ENCODE data around the gene GAN.

GAN gene

GRCh38 chr16:81280393-81280792, 34.4 kb upstream of the GAN start:
- no peaks in the 10 kb centered on the region for H3K36me3 ChIP-seq (ENCODE audit: insufficient read depth, low read length)
- no peak overlapping the region for H3K4me3 ChIP-seq (ENCODE audit: low read length)
- H3K4me1 ChIP-seq (ENCODE audit: insufficient read depth, low read length): no peaks in the 10 kb centered on the region
- H3K9me3 ChIP-seq (ENCODE audit: low read length): no peaks in the 10 kb centered on the region
- H3K27me3 ChIP-seq (ENCODE audit: insufficient read depth, low read length): peaks cover 2% of the 10 kb centered on the region
- no peak overlapping the region for H2AFZ ChIP-seq (ENCODE audit: low read depth, low read length)

DNA sequence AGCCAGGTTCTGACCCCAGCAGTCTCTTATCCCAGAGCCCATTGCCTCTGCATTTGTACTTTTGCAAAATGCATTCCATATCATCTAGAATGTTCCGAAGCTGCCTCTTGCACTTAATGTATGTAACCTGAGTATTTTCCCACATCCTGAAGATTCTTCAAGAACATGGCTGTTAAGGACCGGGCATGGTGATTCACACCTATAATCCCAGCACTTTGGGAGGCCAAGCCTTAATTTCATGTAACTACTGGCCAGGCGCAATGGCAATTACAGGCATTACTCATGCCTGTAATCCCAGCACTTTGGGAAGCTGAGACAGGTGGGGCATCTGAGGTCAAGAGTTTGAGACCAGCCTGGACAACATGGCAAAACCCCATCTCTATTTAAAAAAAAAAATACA, 31.7 kb upstream of the GAN start:
- Histone ChIP-seq H2AFZ (ENCODE audit: low read depth, low read length) (no peak overlapping the region), H3K36me3 (ENCODE audit: insufficient read depth, low read length) (no peaks in the 10 kb centered on the region), H3K4me3 (ENCODE audit: low read length) (no peak overlapping the region), H3K27me3 (ENCODE audit: insufficient read depth, low read length) (no peaks in the 10 kb centered on the region), H3K9me3 (ENCODE audit: low read length) (no peaks in the 10 kb centered on the region), H3K4me1 (ENCODE audit: insufficient read depth, low read length) (no peaks in the 10 kb centered on the region)

GRCh38 chr16:81284995-81285600, 29.7 kb upstream of the GAN start:
- Histone ChIP-seq H3K4me3 (ENCODE audit: low read length) (no peak overlapping the region), H3K36me3 (ENCODE audit: insufficient read depth, low read length) (no peaks in the 10 kb centered on the region), H3K27me3 (ENCODE audit: insufficient read depth, low read length) (no peaks in the 10 kb centered on the region), H3K9me3 (ENCODE audit: low read length) (no peaks in the 10 kb centered on the region), H3K4me1 (ENCODE audit: insufficient read depth, low read length) (no peaks in the 10 kb centered on the region), H2AFZ (ENCODE audit: low read depth, low read length) (no peak overlapping the region)

GRCh38 chr16:81286190-81286589, 28.6 kb upstream of the GAN start:
- Histone ChIP-seq H3K27me3 (ENCODE audit: insufficient read depth, low read length) (no peaks in the 10 kb centered on the region), H3K4me1 (ENCODE audit: insufficient read depth, low read length) (no peaks in the 10 kb centered on the region), H3K9me3 (ENCODE audit: low read length) (no peaks in the 10 kb centered on the region), H3K4me3 (ENCODE audit: low read length) (no peak overlapping the region), H2AFZ (ENCODE audit: low read depth, low read length) (no peak overlapping the region), H3K36me3 (ENCODE audit: insufficient read depth, low read length) (no peaks in the 10 kb centered on the region)

DNA sequence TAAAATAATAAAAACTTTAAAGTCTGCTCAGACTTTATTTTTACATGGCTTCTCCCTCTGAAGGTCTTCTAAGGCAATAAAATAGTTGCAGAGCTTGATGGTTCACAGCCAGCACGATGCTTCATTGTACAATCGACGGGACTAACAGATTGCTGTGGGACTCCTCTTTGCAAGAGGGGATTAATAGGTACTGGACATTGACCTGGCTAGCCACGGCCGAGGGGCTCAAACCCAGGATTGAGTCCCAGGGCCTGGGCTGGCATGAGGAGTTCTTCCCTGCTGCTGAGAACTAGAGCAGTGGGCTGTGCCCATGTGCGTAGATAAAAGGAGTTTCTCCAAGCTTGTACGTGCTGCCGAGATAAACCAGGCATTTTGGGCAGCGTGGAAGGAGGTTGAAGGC, 23.6 kb upstream of the GAN start:
- no peak overlapping the region for H2AFZ ChIP-seq (ENCODE audit: low read depth, low read length)
- H3K9me3 ChIP-seq (ENCODE audit: low read length): no peaks in the 10 kb centered on the region
- no peaks in the 10 kb centered on the region for H3K4me1 ChIP-seq (ENCODE audit: insufficient read depth, low read length)
- H3K36me3 ChIP-seq (ENCODE audit: insufficient read depth, low read length): no peaks in the 10 kb centered on the region
- H3K27me3 ChIP-seq (ENCODE audit: insufficient read depth, low read length): no peaks in the 10 kb centered on the region
- no peak overlapping the region for H3K4me3 ChIP-seq (ENCODE audit: low read length)

DNA sequence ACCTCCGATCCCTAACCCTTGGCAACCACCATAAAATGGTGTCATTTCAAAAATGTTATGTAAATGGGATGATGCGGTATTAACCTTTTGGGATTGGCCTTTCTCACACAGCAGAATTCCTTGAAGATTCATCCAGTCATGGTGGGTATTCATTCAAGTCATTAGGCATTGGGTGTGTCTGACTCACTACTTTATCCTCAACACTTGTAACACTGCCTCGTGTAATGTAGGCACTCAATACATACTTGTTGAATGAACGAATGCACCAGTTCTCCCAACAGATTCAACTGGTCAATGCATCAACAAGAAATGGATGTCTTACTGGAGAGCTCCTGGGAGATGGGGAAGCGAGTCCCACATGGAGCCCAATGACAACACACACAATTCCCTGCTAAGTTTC, 21.8 kb upstream of the GAN start:
- Histone ChIP-seq H3K4me3 (ENCODE audit: low read length) (no peak overlapping the region), H2AFZ (ENCODE audit: low read depth, low read length) (no peak overlapping the region), H3K27me3 (ENCODE audit: insufficient read depth, low read length) (no peaks in the 10 kb centered on the region), H3K4me1 (ENCODE audit: insufficient read depth, low read length) (no peaks in the 10 kb centered on the region), H3K36me3 (ENCODE audit: insufficient read depth, low read length) (no peaks in the 10 kb centered on the region), H3K9me3 (ENCODE audit: low read length) (no peaks in the 10 kb centered on the region)

- Histone ChIP-seq H3K36me3 (ENCODE audit: insufficient read depth, low read length) (no peaks in the 10 kb centered on the region), H3K4me1 (ENCODE audit: insufficient read depth, low read length) (no peaks in the 10 kb centered on the region), H3K27me3 (ENCODE audit: insufficient read depth, low read length) (no peaks in the 10 kb centered on the region), H3K4me3 (ENCODE audit: low read length) (no peak overlapping the region), H2AFZ (ENCODE audit: low read depth, low read length) (no peak overlapping the region), H3K9me3 (ENCODE audit: low read length) (no peaks in the 10 kb centered on the region)
Measured at GRCh38 chr16:81293909-81294802, 20.6 kb upstream of the GAN start.

DNA sequence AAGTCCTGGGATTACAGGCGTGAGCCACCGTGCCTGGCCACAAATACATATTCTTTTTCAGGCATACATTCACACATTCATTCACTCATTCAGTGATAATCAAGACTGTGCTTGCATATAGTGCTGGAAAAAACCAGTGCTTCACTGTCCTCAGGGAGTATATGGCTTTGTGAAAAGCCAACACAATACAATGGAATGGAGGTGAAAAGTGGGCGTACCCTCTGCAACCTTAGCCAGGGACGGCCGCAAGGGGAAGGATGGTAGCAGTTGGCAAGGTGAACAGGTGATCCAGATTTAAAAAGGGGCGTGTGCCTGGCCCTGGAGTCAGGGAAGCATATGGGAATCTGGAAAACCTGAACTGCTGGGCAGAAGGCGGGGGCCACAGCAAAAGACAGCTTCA, 18.1 kb upstream of the GAN start:
- Histone ChIP-seq H3K9me3 (ENCODE audit: low read length) (no peaks in the 10 kb centered on the region), H2AFZ (ENCODE audit: low read depth, low read length) (no peak overlapping the region), H3K4me3 (ENCODE audit: low read length) (no peak overlapping the region), H3K27me3 (ENCODE audit: insufficient read depth, low read length) (no peaks in the 10 kb centered on the region), H3K4me1 (ENCODE audit: insufficient read depth, low read length) (no peaks in the 10 kb centered on the region), H3K36me3 (ENCODE audit: insufficient read depth, low read length) (no peaks in the 10 kb centered on the region)

GRCh38 chr16:81307770-81308169, 7.0 kb upstream of the GAN start:
- Histone ChIP-seq H3K9me3 (ENCODE audit: low read length) (peaks cover 3% of the 10 kb centered on the region), H3K4me1 (ENCODE audit: insufficient read depth, low read length) (no peaks in the 10 kb centered on the region), H3K36me3 (ENCODE audit: insufficient read depth, low read length) (no peaks in the 10 kb centered on the region)

DNA sequence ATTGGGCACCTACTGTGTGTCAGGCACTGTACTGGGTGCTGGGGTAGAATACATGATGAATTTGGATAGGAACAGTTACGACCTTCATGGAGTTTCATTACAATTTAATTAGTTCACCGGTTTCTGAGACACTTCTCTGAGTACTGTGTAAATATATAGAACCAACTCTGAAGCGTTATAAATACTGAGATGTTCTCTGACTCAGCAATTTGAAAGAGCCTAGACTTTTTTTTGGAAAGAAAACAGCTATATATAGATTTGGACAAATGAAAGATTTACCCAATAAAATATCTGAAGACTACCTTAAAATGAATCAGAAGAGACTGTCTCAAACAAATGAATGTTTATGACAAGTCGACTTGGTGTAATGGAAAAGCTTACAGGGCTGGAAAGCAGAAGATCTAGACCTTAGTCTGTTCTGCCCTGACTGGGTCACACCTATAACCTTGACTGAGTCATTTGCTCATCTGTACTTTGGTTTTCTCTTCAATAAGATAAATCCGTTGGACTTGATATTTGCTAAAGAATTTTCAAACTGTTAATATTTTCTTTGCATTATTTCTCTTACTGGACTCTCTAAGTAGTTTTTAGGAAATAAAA, 4.6 kb upstream of the GAN start:
- H3K27me3 ChIP-seq (ENCODE audit: insufficient read depth, low read length): no peaks in the 10 kb centered on the region
- peaks cover 9% of the 10 kb centered on the region for H3K4me1 ChIP-seq (ENCODE audit: insufficient read depth, low read length)
- H2AFZ ChIP-seq (ENCODE audit: low read depth, low read length): no peak overlapping the region
- no peak overlapping the region for H3K4me3 ChIP-seq (ENCODE audit: low read length)
- H3K9me3 ChIP-seq (ENCODE audit: low read length): peaks cover 3% of the 10 kb centered on the region
- no peaks in the 10 kb centered on the region for H3K36me3 ChIP-seq (ENCODE audit: insufficient read depth, low read length)

More at GRCh38 chr16:81307770-81308169, 7.0 kb upstream of the GAN start:
- H3K27me3 ChIP-seq (ENCODE audit: insufficient read depth, low read length): no peaks in the 10 kb centered on the region
- no peak overlapping the region for H3K4me3 ChIP-seq (ENCODE audit: low read length)
- H2AFZ ChIP-seq (ENCODE audit: low read depth, low read length): no peak overlapping the region

DNA sequence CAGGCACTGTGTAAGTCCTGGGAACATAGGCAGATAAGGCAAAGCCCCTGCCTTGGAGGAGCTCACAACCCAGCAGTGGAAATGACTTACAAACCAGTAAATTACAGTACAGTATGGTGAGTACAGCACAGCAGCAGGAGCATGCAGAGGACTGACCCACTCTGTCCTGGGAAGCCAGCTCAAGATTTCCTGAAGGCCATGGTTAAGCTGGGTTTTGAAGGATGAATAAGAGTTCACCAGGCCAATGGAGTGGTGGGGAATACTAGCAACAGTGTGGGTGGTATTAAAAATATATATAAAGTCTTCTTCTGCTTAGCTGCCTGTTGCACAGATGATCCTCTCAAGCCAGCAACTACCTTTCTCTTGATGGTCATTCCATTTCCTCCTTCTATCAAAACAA, 3.0 kb upstream of the GAN start:
- H3K36me3 ChIP-seq (ENCODE audit: insufficient read depth, low read length): no peaks in the 10 kb centered on the region
- H3K4me3 ChIP-seq (ENCODE audit: low read length): no peak overlapping the region
- no peaks in the 10 kb centered on the region for H3K9me3 ChIP-seq (ENCODE audit: low read length)
- H2AFZ ChIP-seq (ENCODE audit: low read depth, low read length): no peak overlapping the region
- peaks cover 19% of the 10 kb centered on the region for H3K4me1 ChIP-seq (ENCODE audit: insufficient read depth, low read length)
- no peaks in the 10 kb centered on the region for H3K27me3 ChIP-seq (ENCODE audit: insufficient read depth, low read length)

DNA sequence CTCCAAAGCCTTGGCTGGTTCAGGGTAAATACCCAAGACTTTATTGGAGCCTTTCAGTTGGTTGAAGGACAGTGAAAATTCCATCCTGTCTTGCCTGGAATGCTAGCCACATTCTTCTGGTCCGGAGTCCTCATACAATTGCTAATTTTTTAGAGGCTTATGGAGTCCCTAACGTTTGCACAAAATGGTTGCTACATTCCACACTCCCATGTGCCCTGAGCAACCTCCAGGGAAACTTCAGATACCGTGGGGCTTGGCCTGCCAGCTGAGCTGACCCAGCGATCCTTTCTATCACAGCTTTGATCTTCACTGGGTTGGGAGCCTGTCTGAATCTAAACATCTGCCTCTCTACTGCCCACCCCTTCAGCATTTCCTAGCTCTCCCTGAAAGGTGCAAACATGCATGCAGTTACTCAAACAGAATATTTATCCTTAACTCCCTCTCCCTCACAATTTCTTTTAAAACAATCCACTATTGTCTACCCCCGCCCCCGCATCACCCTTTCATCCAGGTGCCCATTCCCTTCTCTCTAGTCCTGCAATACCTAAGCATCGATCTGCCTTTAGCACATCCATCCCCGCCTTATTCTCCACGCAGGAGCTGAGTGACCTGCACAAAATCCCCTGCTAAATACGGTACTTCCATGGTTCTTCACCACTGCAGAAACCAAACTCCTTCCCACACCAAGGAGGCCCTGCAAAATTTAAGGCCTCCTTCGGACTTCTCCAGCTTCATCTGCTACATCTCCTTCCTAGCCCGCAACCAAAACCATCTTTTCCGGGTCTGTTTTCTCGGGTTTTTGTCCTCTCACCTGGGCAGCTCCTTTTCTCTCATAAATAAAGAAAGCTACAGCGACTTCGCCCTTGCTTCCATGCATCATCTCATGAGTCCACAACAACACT, 810 bp upstream of the GAN start:
- Histone ChIP-seq H3K36me3 (ENCODE audit: insufficient read depth, low read length) (no peaks in the 10 kb centered on the region), H3K27me3 (ENCODE audit: insufficient read depth, low read length) (no peaks in the 10 kb centered on the region), H3K4me1 (ENCODE audit: insufficient read depth, low read length) (peaks cover 19% of the 10 kb centered on the region), H3K9me3 (ENCODE audit: low read length) (no peaks in the 10 kb centered on the region), H3K4me3 (ENCODE audit: low read length) (peak overlapping the region; percentile 83), H2AFZ (ENCODE audit: low read depth, low read length) (peak overlapping the region; percentile 79)
